Measurements from ENCODE around the gene TBC1D2B. TPM values are rescaled to one million over a fixed set of nuclear protein-coding genes. Genes with fewer than 3 reads are reported as not detected.
A peak's percentile ranks its signal among the peaks of the same experiment; 100 is the strongest.

TBC1D2B gene
- total and polyA plus RNA-seq, 11 donors = 5.1 to 45.2 (median 10.1) TPM

DNA sequence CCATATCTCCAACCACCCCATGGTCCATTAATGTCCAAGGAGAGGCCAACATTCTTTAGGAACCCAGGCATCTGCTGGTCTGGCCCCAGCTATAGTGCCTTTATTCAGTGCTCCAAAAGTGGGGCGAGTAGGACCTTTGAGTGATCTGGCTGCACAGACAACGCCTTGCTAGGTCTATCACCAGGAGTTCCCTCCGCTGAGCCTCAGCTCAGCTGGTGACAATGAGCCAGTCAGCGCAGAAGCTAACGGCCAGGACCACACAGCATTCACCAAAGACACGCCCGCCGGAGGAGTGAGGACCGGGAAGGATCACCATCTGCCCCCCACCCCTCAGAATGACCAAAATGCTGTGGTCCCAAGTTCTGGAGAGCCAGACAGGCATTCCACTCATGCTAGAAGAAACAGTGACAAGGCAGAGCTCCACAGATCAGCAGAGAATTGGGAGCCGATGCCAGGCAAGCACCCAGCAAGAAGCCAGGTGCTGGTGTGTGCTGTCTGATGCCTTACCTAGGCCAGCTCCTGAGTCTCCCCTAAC lies 19.0 kb downstream of the TBC1D2B start:
- TF ChIP-seq, protein P1, sequence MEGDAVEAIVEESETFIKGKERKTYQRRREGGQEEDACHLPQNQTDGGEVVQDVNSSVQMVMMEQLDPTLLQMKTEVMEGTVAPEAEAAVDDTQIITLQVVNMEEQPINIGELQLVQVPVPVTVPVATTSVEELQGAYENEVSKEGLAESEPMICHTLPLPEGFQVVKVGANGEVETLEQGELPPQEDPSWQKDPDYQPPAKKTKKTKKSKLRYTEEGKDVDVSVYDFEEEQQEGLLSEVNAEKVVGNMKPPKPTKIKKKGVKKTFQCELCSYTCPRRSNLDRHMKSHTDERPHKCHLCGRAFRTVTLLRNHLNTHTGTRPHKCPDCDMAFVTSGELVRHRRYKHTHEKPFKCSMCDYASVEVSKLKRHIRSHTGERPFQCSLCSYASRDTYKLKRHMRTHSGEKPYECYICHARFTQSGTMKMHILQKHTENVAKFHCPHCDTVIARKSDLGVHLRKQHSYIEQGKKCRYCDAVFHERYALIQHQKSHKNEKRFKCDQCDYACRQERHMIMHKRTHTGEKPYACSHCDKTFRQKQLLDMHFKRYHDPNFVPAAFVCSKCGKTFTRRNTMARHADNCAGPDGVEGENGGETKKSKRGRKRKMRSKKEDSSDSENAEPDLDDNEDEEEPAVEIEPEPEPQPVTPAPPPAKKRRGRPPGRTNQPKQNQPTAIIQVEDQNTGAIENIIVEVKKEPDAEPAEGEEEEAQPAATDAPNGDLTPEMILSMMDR (IDR thresholded peaks at IDR 0.05) = no peak
- no peak for TF ChIP-seq POLR2A (IDR thresholded peaks at IDR 0.05)
- no peak overlapping the region for H3K4me3 ChIP-seq
- peaks cover 0 to 7% (median 4%) of the 10 kb centered on the region in 9 donors for H3K36me3 ChIP-seq
- H3K27ac ChIP-seq = peak overlapping the region in 1 of 12 donors; percentile 74
- H3K27me3 ChIP-seq = no peaks in the 10 kb centered on the region
- H3K9me3 ChIP-seq = no peaks in the 10 kb centered on the region
- intact Hi-C loops (cut with DNase I) = loop anchor here in 1 of 10 donors (5.0 kb wide), 1 partner anchor 51 kb away; no protein-coding TSS in a partner anchor
- ATAC-seq (no peak), DNase-seq (no peak)
- 90 to 98% (median 93%) methylated on average over 6 to 10 of the region's 10 CpGs for WGBS, 4 donors
- peaks cover 12 to 97% (median 53%) of the 10 kb centered on the region in 12 donors for H3K4me1 ChIP-seq

DNA sequence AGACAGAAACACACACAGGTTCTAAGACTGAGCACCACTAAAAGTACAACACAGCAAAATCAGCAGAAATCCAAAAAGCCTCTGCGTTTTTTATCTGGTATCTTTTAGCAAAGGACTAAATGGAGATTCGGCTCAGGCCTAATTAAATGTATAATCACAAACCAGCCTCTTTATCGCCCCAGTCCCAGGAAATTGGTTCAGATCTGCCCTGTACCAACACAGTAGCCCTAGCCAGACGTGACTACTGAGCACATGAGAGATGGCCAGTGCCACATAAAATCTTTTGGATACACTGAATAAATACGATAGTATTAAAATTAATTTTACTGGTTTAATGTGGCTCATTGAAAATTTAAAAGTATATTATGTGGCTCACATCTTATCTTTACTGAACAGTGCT lies 19.7 kb downstream of the TBC1D2B start:
- Histone ChIP-seq H3K36me3 (peaks cover 0 to 14% (median 10%) of the 10 kb centered on the region in 9 donors), H3K4me3 (no peak overlapping the region), H3K9me3 (no peaks in the 10 kb centered on the region), H3K4me1 (peaks cover 12 to 97% (median 53%) of the 10 kb centered on the region in 12 donors), H3K27ac (peak overlapping the region in 3 of 12 donors; percentile 40 to 74 (median 57)), H3K27me3 (no peaks in the 10 kb centered on the region)
- DNase-seq (no peak), ATAC-seq (no peak)
- WGBS, 4 donors = 86 to 89% (median 88%) methylated on average over 5 of the region's 5 CpGs
- intact Hi-C loops (cut with DNase I) = loop anchor here in 1 of 10 donors (5.0 kb wide), 1 partner anchor 51 kb away; no protein-coding TSS in a partner anchor
- no peak for TF ChIP-seq POLR2A (IDR thresholded peaks at IDR 0.05)
- TF ChIP-seq, protein P1 (IDR thresholded peaks at IDR 0.05) = no peak

DNA sequence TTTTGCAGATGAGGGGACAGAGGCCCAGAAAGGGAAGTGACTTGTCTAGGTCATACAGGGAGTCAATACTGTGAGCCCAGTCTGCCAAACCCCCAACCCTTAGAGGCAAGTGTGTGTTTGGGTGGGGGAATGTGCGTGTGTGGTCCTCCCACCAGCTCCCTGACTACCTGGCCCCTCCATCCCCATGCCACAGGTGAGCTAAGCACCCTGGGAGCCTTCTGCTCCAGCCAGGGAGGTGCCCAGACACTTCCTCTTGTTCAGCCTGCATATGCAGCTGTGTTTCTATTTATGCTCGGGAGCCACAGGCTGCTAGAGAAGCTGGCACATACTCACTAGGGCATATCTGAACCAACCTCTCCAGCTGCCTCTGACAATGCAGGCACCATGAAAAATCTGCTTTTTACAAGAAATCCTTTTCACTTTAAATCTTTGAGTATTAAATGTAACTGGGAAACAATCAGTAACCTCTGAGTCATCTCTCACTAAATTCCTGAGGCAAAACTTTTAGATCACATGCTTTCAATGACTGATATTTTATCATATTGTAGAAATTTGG lies 20.7 kb downstream of the TBC1D2B start:
- no peaks in the 10 kb centered on the region for H3K27me3 ChIP-seq
- peaks cover 0 to 20% (median 11%) of the 10 kb centered on the region in 9 donors for H3K36me3 ChIP-seq
- WGBS, 4 donors = 24 to 44% (median 34%) methylated on average over 2 of the region's 2 CpGs
- DNase-seq = peak in 3 of 5 donors; percentile 40 to 67 (median 45)
- no peaks in the 10 kb centered on the region for H3K9me3 ChIP-seq
- peaks cover 15 to 97% (median 54%) of the 10 kb centered on the region in 12 donors for H3K4me1 ChIP-seq
- TF ChIP-seq, protein P1 (IDR thresholded peaks at IDR 0.05) = no peak
- no peak for TF ChIP-seq POLR2A (IDR thresholded peaks at IDR 0.05)
- no peak overlapping the region for H3K4me3 ChIP-seq
- intact Hi-C loops (cut with DNase I) = loop anchor here in 1 of 10 donors (5.0 kb wide), 1 partner anchor 49 kb away; no protein-coding TSS in a partner anchor
- H3K27ac ChIP-seq = peak overlapping the region in 9 of 12 donors; percentile 3 to 74 (median 42)
- peak; percentile 82 to 89 (median 86) for ATAC-seq

Data from heart left ventricle (tissue), 16 donors.